Activated naive CD8-positive, alpha-beta T cell (primary cell): Measurements from ENCODE around the gene REEP6.

Source experiments
- H3K27ac Mint-ChIP-seq: one replicate; pipeline ENCODE4 v1.8.0; 2021; ENCODE audit warnings: mixed read lengths
- H3K27me3 Mint-ChIP-seq: one replicate; pipeline ENCODE4 v1.8.0; 2021; ENCODE audit warnings: mixed read lengths
- H3K36me3 Mint-ChIP-seq: one replicate; pipeline ENCODE4 v1.8.0; 2021; ENCODE audit warnings: mixed read lengths
- H3K4me1 Mint-ChIP-seq: one replicate; pipeline ENCODE4 v1.8.0; 2021; ENCODE audit warnings: low read depth, mixed read lengths
- H3K4me3 Mint-ChIP-seq: one replicate; pipeline ENCODE4 v1.8.0; 2021; ENCODE audit warnings: mild to moderate bottlenecking, mixed read lengths
- H3K9me3 Mint-ChIP-seq: one replicate; pipeline ENCODE4 v1.8.0; 2021; ENCODE audit warnings: low read depth, mixed read lengths

REEP6 gene

DNA sequence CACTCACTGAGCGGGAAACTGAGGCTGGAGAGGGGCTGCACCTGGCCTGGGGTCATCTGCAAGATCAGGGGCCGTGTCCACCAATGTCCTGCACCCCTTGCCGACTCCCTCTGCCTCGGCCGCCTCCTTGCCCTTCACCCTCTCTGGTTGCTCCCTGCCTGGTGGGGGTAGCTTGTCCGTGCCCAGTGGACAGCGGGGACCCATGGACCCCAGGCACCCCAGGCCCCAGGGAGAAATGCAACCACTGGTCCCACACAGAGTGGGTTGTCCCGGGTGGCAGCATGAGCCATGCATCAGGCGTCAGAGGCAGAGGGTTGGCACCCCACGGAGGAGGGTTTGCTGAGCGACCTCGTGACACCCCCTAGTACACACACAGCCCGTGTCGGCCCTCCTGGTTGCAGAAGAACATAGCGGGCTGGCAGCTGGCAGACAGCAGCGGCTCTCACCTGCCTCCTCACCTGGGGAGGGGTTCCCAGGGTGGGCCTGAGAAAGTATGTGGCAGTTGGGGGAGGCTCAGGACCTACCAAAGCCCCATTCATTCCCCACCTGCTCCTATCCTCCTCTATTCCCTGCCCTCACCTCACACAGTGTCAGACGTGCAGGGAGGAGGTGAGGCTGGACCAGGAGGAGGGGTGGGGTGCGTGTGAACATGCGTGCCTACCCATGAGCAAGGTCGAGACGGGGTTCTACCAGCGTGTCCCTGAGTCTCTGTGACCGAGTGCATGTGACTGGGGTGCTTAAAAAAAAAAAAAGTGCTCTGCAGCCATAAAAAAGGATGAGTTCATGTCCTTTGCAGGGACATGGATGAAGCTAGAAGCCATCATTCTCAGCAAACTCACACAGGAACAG is 13.2 kb downstream of the REEP6 start:
- no peaks in the 10 kb centered on the region for H3K9me3 Mint-ChIP-seq
- no peak overlapping the region for H3K4me3 Mint-ChIP-seq
- H3K4me1 Mint-ChIP-seq: peaks cover 17% of the 10 kb centered on the region
- no peaks in the 10 kb centered on the region for H3K36me3 Mint-ChIP-seq
- peaks cover 6% of the 10 kb centered on the region for H3K27me3 Mint-ChIP-seq
- no peak overlapping the region for H3K27ac Mint-ChIP-seq

- Mint-ChIP-seq H3K27ac (no peak overlapping the region), H3K9me3 (no peaks in the 10 kb centered on the region), H3K27me3 (peaks cover 6% of the 10 kb centered on the region), H3K4me1 (peaks cover 20% of the 10 kb centered on the region), H3K4me3 (no peak overlapping the region), H3K36me3 (no peaks in the 10 kb centered on the region)
Measured at GRCh38 chr19:1505012-1505411, 14.0 kb downstream of the REEP6 start.

DNA sequence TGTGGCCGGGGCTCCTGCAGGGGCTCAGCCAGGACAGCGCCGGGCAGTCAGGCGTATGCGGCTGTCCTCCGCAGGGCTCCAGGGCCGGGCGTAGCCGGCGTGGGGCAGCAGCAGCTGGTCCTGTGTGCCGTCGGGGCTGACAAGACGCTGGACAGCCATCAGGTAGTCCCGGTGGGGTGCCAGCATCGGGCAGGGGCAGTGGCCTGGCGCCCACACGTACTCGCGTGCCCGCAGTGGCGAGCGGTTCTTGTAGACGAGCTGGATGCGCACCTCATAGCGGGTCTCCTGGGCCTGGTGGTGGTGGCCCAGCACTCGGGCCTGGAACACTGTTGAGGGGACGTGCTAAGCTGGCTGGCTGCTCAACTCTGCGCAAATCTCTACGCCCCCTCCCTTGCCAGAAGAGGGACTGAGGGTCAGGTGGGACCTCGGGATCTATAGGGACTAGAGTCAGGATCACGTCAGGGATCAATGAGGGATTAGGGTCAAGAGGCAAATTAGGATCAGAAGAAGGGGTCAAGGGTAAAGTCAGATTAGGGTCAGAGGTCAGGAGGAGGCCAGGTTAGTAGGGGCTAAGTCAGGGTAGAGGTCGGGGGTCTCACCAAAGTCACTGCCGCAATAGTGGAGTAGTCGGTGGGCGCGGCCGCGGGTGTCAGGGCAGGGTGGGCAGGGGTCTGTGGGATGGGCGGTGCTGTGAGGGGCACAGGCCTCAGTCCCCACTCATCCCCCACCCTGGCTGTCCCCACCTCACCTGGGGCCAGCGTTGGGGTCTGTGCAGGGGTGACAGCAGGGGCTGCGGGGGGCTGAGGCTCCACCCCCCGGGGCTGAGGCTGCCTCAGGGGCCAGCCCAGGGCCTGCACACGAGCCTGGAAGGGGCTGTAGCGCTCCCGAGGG is 15.3 kb downstream of the REEP6 start:
- Mint-ChIP-seq H3K4me1 (peaks cover 26% of the 10 kb centered on the region), H3K36me3 (no peaks in the 10 kb centered on the region), H3K27ac (no peak overlapping the region), H3K4me3 (no peak overlapping the region), H3K9me3 (no peaks in the 10 kb centered on the region), H3K27me3 (peaks cover 6% of the 10 kb centered on the region)

DNA sequence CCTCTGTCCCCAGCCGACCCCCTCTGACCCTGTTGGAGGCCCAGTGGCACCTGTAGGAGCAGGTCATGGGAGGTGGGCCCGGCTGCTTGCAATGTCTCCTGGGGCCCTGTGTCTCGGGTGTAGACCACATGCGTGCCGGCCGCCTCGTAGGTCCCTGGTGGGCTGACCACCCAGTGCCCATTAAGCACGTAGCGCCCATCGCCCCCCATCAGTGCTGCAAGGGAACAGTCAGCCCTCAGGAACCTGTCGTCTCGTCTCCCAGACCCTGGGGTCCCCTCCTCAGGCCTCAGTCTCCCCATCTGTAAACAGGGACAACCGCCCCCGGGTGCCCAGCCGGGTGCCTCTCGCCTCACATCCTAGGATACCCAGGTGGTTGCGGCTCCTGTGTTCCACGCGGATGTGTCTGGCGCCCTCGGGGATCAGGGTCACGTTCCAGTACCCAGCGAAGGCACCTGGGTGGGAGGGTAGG is 16.2 kb downstream of the REEP6 start:
- H3K27ac Mint-ChIP-seq: no peak overlapping the region
- H3K9me3 Mint-ChIP-seq: no peaks in the 10 kb centered on the region
- H3K4me3 Mint-ChIP-seq: no peak overlapping the region
- H3K27me3 Mint-ChIP-seq: peaks cover 6% of the 10 kb centered on the region
- H3K36me3 Mint-ChIP-seq: no peaks in the 10 kb centered on the region
- H3K4me1 Mint-ChIP-seq: peaks cover 27% of the 10 kb centered on the region

GRCh38 chr19:1507763-1508506 is 17.0 kb downstream of the REEP6 start:
- peaks cover 27% of the 10 kb centered on the region for H3K4me1 Mint-ChIP-seq
- H3K4me3 Mint-ChIP-seq: peak overlapping the region; percentile 89
- H3K27ac Mint-ChIP-seq: peak overlapping the region; percentile 87
- no peaks in the 10 kb centered on the region for H3K36me3 Mint-ChIP-seq
- peaks cover 2% of the 10 kb centered on the region for H3K27me3 Mint-ChIP-seq
- H3K9me3 Mint-ChIP-seq: no peaks in the 10 kb centered on the region

- Mint-ChIP-seq H3K36me3 (no peaks in the 10 kb centered on the region), H3K9me3 (no peaks in the 10 kb centered on the region), H3K27ac (no peak overlapping the region), H3K4me3 (no peak overlapping the region), H3K4me1 (peaks cover 27% of the 10 kb centered on the region), H3K27me3 (peaks cover 2% of the 10 kb centered on the region)
Measured at GRCh38 chr19:1508507-1508856, 17.5 kb downstream of the REEP6 start.

DNA sequence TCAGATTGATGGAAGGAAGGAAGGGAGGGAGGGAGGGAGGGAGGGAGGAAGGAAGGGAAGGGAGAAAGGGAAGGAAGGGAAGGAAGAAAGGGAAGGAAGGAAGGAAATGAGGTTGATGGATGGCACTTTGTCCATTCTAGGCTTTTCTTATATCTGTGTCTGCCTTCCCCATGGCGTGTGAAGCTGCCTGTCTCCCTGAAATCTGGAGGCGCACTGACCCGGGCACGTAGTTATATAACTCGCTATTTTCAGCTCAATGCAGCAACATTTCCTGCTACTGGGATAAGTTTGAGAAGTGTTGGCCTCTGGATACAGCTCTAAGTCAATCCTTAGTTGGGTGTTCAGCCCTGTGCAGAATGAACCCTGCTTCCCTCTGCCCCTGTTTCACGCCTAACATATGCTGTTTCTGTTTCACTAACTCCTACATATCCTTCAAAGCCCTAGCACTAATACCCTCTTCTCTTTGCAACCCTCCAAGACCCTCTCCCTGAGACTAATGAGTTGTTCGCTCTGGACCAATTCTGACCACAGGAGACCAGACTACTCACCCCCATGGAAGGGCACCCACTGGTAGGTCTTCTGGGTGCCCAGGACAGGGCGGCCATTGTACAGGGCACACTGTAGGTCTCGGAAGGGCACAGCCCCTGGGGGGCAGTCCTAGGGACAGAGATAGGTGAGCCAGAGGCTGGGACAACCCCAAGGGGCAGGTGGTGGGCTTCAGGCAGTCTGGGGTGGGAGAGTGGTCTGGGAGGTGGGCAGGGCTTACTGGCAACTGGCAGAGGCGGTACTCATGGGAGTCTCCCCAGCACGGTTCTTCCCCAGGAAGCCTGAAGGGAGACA is 18.8 kb downstream of the REEP6 start:
- H3K4me1 Mint-ChIP-seq: peaks cover 24% of the 10 kb centered on the region
- H3K27me3 Mint-ChIP-seq: no peaks in the 10 kb centered on the region
- H3K9me3 Mint-ChIP-seq: no peaks in the 10 kb centered on the region
- H3K36me3 Mint-ChIP-seq: no peaks in the 10 kb centered on the region
- H3K27ac Mint-ChIP-seq: no peak overlapping the region
- no peak overlapping the region for H3K4me3 Mint-ChIP-seq

DNA sequence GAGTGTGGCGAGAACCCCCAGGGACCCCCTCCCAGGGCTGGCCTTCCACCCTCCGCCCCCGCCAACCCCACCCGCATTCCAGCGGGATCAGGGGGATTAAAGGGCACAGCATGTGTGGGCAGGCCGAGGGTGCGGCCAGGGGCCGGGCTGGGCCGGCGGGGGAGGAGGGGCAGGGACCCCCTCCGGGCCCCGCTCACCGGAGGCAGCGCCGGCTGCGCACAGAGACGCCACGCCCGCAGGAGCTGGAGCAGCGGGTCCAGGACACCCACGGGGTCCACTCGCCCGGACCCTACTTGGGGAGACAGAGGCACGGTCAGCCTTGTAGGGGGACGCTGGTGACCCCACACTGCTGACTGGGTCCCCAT is 19.4 kb downstream of the REEP6 start:
- H3K4me1 Mint-ChIP-seq: peaks cover 24% of the 10 kb centered on the region
- H3K27ac Mint-ChIP-seq: no peak overlapping the region
- no peaks in the 10 kb centered on the region for H3K27me3 Mint-ChIP-seq
- H3K4me3 Mint-ChIP-seq: no peak overlapping the region
- no peaks in the 10 kb centered on the region for H3K36me3 Mint-ChIP-seq
- no peaks in the 10 kb centered on the region for H3K9me3 Mint-ChIP-seq

GRCh38 chr19:1510807-1511206 is 19.8 kb downstream of the REEP6 start:
- Mint-ChIP-seq H3K4me3 (peak overlapping the region; percentile 46), H3K27ac (no peak overlapping the region), H3K36me3 (no peaks in the 10 kb centered on the region), H3K27me3 (no peaks in the 10 kb centered on the region), H3K9me3 (no peaks in the 10 kb centered on the region), H3K4me1 (peaks cover 22% of the 10 kb centered on the region)

GRCh38 chr19:1511318-1512317 is 20.6 kb downstream of the REEP6 start:
- Mint-ChIP-seq H3K36me3 (no peaks in the 10 kb centered on the region), H3K9me3 (no peaks in the 10 kb centered on the region), H3K4me3 (peak overlapping the region; percentile 78), H3K27me3 (no peaks in the 10 kb centered on the region), H3K4me1 (peaks cover 22% of the 10 kb centered on the region), H3K27ac (no peak overlapping the region)

DNA sequence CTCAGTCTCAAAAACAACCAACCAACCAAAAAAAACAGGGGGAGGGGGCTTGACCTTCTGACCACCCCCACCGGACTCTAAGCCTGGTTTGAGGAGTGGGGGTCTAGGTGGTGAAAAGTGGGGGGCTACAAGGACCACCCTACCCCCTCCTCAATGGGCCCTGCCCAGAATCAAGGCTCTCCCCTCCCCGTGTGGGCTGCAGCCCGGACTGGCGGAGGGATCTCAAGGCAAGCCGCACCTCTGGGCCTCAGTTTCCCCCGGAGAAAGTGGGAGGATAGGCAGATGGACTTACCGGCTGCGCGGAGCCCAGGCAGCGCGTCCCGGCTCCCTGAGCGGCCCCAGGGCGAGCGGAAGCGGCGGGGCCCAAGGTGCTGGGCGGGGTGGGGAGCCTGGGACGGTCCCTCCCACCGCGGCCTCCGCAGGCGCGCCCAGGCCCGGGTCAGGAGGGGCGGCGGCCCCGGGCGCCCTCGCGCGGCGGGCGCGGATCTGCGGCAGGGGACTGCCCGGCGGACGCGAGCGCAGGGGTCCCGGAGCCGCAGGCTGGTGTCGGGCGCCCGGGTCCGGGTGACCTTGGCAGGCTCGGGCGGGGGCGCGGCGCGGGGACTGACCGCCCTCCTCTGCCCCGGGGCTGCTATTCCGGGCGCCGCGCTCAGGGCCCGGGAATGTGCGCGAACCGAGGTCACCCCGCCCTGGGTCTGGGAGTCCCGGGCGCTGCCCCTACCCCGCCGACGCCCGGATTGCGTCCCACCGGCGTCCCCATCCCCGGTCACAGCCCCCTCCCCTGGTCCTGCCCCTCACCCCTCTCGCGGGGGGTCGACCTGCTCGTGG is 21.9 kb downstream of the REEP6 start, which contains the start of gene ADAMTSL5:
Gene ADAMTSL5, minus strand, starts transcription at position 349 of the 828 bp plus-strand sequence. CDS start 2,076 bp downstream, outside the sequence.
- Mint-ChIP-seq H3K27ac (no peak within 1 kb of the TSS), H3K4me3 (peak within 1 kb of the TSS; percentile 78), H3K4me1 (peaks cover 18% of the 10 kb centered on the region), H3K36me3 (no peaks in the 10 kb centered on the region), H3K27me3 (no peaks in the 10 kb centered on the region), H3K9me3 (no peaks in the 10 kb centered on the region)

DNA sequence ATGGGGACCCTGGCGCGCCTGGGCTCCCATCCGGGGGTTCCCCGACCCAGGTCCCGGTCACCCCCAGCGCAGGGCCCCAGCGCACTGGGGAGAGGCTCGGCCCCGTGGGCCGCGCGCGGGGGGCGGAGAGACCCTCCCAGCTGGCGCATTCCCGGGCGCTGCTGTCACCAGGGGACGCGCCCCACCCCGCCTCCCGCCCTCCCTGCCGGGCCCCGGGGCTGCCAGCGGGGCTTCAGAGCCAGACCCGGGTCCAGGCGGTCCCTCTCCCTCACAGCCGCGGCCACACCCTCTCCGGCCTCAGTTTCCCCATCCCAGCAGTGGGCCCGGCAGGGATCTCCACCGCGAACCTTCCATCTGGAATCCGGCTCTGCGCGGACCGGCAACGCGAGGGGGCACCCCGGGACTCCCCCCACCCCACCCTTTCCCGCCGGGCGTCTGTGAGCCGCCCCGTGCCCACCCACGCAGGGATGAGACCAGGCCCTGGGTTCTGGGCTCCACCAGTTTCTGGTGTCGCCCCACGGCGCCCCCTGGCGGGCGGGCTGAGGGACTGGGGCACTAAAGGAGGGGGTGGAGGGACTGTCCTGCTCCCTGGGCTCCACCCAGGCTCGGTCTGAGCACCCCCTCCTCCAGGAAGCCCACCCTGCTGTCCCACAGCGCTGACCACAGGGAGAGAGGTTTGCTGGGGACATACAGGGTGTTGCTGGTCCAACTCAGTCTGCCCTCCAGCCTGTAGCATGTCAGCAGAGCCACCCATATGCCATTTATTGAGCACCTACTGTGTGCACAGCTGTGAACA is 22.7 kb downstream of the REEP6 start:
- H3K4me1 Mint-ChIP-seq: peaks cover 16% of the 10 kb centered on the region
- no peaks in the 10 kb centered on the region for H3K9me3 Mint-ChIP-seq
- H3K36me3 Mint-ChIP-seq: no peaks in the 10 kb centered on the region
- H3K27me3 Mint-ChIP-seq: no peaks in the 10 kb centered on the region
- no peak overlapping the region for H3K27ac Mint-ChIP-seq
- H3K4me3 Mint-ChIP-seq: peak overlapping the region; percentile 17
